Osteocyte (in vitro differentiated cells): ENCODE measurements around the gene GOLT1B. TPM values are rescaled to one million over a fixed set of nuclear protein-coding genes. Genes with fewer than 3 reads are reported as not detected.
A peak's percentile ranks its signal among the peaks of the same experiment; 100 is the strongest.

Experiments used
- DNase-seq: peaks from one replicate; pipeline ENCODE4 v3.0.0; 2021; ENCODE audit warnings: mixed read lengths; ENCODE audit not compliant: unreplicated experiment; ENCODE audit errors: extremely low spot score
- H3K27ac Mint-ChIP-seq: one replicate; pipeline ENCODE4 v1.8.0; 2021; ENCODE audit warnings: mild to moderate bottlenecking, mixed read lengths; ENCODE audit not compliant: unreplicated experiment
- H3K27me3 Mint-ChIP-seq: one replicate; pipeline ENCODE4 v1.8.0; 2021; ENCODE audit warnings: mixed read lengths; ENCODE audit not compliant: unreplicated experiment
- H3K36me3 Mint-ChIP-seq: one replicate; pipeline ENCODE4 v1.8.0; 2021; ENCODE audit warnings: mixed read lengths; ENCODE audit not compliant: unreplicated experiment
- H3K4me1 Mint-ChIP-seq: one replicate; pipeline ENCODE4 v1.8.0; 2021; ENCODE audit warnings: mixed read lengths; ENCODE audit not compliant: unreplicated experiment
- H3K4me3 Mint-ChIP-seq: one replicate; pipeline ENCODE4 v1.8.0; 2021; ENCODE audit warnings: mild to moderate bottlenecking, moderate library complexity, mixed read lengths; ENCODE audit not compliant: unreplicated experiment
- H3K9me3 Mint-ChIP-seq: one replicate; pipeline ENCODE4 v1.8.0; 2021; ENCODE audit warnings: mixed read lengths; ENCODE audit not compliant: unreplicated experiment
- total RNA-seq: library from RNA; stranded (reverse); gene quantifications from 2 replicates; pipeline ENCODE4 v1.2.1, GENCODE V29; 2021
- TF ChIP-seq, protein P1 (sequence below): fragments of 200-600 bp; sonication (generic); IDR thresholded peaks from 2 replicates; pipeline ENCODE4 v1.5.0; 2021; ENCODE audit warnings: antibody characterized with exemption, mild to moderate bottlenecking, moderate library complexity

The GOLT1B gene
- total RNA-seq, 1 donor from 2014 or later, result 56.9 TPM

DNA sequence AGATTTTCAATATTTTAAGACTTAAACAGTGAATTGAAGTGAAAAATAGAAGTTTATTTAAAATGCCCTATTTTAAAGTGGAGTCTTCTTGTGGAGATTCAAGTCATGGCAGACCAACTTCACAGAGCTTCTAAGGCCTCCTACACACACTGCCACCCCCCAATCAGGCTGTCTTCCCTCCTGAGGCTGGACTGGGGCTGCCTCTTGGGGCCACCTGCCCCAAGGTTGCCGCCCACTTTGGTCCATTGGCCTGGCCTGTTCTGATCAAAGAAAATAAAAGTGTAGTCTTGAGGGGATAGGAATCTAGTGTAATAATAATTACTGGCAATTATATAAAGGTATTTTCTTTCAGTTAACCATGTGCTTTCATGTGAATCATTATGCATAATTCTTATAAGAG, 1.3 kb downstream of the GOLT1B start:
- Mint-ChIP-seq H3K36me3 (peaks cover 7% of the 10 kb centered on the region), H3K4me1 (peaks cover 33% of the 10 kb centered on the region), H3K4me3 (no peak overlapping the region), H3K27ac (no peak overlapping the region), H3K9me3 (no peaks in the 10 kb centered on the region), H3K27me3 (no peaks in the 10 kb centered on the region)
- no peak for DNase-seq
- TF ChIP-seq, protein P1, sequence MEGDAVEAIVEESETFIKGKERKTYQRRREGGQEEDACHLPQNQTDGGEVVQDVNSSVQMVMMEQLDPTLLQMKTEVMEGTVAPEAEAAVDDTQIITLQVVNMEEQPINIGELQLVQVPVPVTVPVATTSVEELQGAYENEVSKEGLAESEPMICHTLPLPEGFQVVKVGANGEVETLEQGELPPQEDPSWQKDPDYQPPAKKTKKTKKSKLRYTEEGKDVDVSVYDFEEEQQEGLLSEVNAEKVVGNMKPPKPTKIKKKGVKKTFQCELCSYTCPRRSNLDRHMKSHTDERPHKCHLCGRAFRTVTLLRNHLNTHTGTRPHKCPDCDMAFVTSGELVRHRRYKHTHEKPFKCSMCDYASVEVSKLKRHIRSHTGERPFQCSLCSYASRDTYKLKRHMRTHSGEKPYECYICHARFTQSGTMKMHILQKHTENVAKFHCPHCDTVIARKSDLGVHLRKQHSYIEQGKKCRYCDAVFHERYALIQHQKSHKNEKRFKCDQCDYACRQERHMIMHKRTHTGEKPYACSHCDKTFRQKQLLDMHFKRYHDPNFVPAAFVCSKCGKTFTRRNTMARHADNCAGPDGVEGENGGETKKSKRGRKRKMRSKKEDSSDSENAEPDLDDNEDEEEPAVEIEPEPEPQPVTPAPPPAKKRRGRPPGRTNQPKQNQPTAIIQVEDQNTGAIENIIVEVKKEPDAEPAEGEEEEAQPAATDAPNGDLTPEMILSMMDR, result no peak

DNA sequence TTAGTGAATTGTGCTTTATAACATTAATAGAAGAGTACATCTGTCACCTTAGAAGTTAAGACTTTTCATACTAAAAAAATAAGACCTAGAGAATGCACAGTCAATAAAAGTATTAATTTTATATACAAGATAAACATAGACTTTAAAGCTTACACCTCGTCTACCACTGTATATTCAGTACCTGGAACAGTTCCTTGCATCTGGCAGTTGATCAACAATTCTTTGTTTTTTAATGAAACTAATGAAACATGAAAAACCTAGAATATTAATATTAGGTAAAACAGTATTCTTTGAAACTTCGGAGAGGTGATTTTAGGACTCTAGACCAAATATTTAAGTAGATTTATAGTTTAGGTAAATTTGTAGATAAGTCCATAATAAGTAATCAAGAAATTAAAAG, 4.3 kb downstream of the GOLT1B start:
- Mint-ChIP-seq H3K27ac (no peak overlapping the region), H3K36me3 (peaks cover 23% of the 10 kb centered on the region), H3K27me3 (no peaks in the 10 kb centered on the region), H3K4me3 (no peak overlapping the region), H3K9me3 (no peaks in the 10 kb centered on the region), H3K4me1 (peaks cover 33% of the 10 kb centered on the region)
- TF ChIP-seq, protein P1, result no peak
- no peak for DNase-seq

DNA sequence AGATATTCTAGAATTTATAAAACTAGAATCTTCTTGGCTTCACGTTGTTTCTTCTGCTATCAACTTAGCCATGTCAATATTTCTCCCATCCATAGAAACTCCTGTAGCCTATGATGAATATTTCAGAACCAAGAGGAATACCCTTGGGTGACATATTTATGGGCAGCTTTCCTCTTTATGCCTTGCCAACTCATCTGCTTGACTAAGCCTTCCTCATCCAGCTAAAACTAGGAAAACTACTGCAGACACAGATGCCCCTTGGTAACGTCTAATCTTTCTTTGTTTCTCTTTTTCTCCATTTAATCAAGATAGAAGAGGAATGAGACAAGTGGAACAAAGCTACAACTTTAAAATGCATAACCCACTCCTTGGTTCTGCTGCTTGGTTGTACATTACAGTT, 6.3 kb downstream of the GOLT1B start:
- Mint-ChIP-seq H3K36me3 (peaks cover 27% of the 10 kb centered on the region), H3K27ac (no peak overlapping the region), H3K9me3 (no peaks in the 10 kb centered on the region), H3K27me3 (no peaks in the 10 kb centered on the region), H3K4me3 (no peak overlapping the region), H3K4me1 (peaks cover 28% of the 10 kb centered on the region)
- no peak for DNase-seq
- TF ChIP-seq, protein P1, result no peak

DNA sequence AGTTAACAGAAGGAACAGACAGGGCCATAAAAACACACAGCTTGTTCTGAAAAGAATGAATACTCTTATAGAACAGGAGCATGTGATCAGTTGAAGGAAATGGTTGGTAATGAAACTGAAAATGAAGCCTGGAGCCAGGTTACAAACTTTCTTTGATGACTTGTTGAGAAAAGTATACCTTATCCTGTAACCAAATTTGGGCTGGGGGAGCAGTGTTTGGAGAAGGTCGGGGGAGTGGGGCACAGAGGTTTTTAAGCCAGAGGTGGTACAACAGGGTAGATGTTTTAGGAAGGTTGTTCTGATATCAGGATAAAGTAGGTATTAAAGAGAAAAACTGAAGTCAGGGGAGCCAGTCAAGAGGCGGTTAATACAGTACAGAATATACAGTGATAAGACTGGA, 8.2 kb downstream of the GOLT1B start:
- peaks cover 31% of the 10 kb centered on the region for H3K36me3 Mint-ChIP-seq
- H3K27me3 Mint-ChIP-seq, result no peaks in the 10 kb centered on the region
- no peak for DNase-seq
- H3K4me3 Mint-ChIP-seq, result no peak overlapping the region
- peaks cover 9% of the 10 kb centered on the region for H3K4me1 Mint-ChIP-seq
- H3K9me3 Mint-ChIP-seq, result no peaks in the 10 kb centered on the region
- peak overlapping the region; percentile 59 for H3K27ac Mint-ChIP-seq
- TF ChIP-seq, protein P1, result no peak

DNA sequence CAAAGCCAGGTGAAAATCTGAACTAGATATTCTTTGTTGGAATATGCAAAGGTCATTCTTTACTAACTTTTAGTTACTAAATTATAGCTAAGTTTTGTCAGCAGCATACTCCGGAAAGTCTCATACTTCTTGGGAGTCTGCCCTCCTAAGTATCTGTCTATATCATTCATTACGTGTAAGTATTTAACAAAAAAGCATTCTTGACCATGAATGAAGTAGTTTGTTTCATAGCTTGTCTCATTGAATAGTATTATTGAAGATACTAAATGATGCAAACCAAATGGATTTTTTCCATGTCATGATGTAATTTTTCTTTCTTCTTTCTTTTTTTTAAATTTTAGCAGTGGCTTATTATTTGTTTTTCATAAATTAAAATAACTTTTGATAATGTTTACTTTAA, 14.7 kb downstream of the GOLT1B start:
- Mint-ChIP-seq H3K36me3 (peaks cover 25% of the 10 kb centered on the region), H3K9me3 (no peaks in the 10 kb centered on the region), H3K27me3 (no peaks in the 10 kb centered on the region), H3K4me1 (peaks cover 19% of the 10 kb centered on the region), H3K27ac (no peak overlapping the region), H3K4me3 (no peak overlapping the region)
- no peak for DNase-seq
- TF ChIP-seq, protein P1, result no peak
